MCF 10A (cell line): ENCODE results near the gene KLHL36. TPM values are rescaled to one million over a fixed set of nuclear protein-coding genes. Genes with fewer than 3 reads are reported as not detected.
A peak's percentile ranks its signal among the peaks of the same experiment; 100 is the strongest.
"Not testable (repeated sequence)": the region's sequence is repeated elsewhere in the genome, so short reads cannot be mapped to it uniquely, and the experiment has no call there.

Experiments
- BruUV-seq: library from RNA; stranded (reverse); fragments of 400-500 nt; replicated peaks from 2 replicates; lab custom pipeline; 2021; lab: Mats Ljungman, UMichigan
- CTCF ChIA-PET: fragments of 300-600 bp; sonication (Branson Sonifier 250); formaldehyde crosslinking; extraction: SDS; loops from one replicate; lab custom pipeline; 2021; ENCODE audit warnings: antibody characterized with exemption, inconsistent platforms; lab: Yijun Ruan, JAX
- POLR2A ChIA-PET: fragments of 300-600, 350-650 bp; sonication (Branson Sonifier 250); formaldehyde crosslinking; extraction: SDS; loops from one replicate; lab custom pipeline; 2020; ENCODE audit warnings: antibody characterized with exemption, inconsistent platforms; lab: Yijun Ruan, JAX
- DNase-seq: peaks from one replicate; pipeline ENCODE4 v3.0.0-alpha.2; 2018; ENCODE audit not compliant: unreplicated experiment
- H3K27ac Mint-ChIP-seq: one replicate; pipeline ENCODE4 v1.8.0; 2022; ENCODE audit warnings: mild to moderate bottlenecking, low read depth, mixed read lengths; ENCODE audit not compliant: unreplicated experiment
- H3K27me3 Mint-ChIP-seq: one replicate; pipeline ENCODE4 v1.8.0; 2022; ENCODE audit warnings: mixed read lengths; ENCODE audit not compliant: insufficient read depth, unreplicated experiment
- H3K36me3 Mint-ChIP-seq: one replicate; pipeline ENCODE4 v1.8.0; 2022; ENCODE audit warnings: mild to moderate bottlenecking, moderate library complexity, mixed read lengths; ENCODE audit not compliant: insufficient read depth, unreplicated experiment
- H3K4me1 Mint-ChIP-seq: one replicate; pipeline ENCODE4 v1.8.0; 2022; ENCODE audit warnings: mixed read lengths; ENCODE audit not compliant: insufficient read depth, unreplicated experiment
- H3K4me3 Mint-ChIP-seq: one replicate; pipeline ENCODE4 v1.8.0; 2022; ENCODE audit warnings: mild to moderate bottlenecking, moderate library complexity, mixed read lengths; ENCODE audit not compliant: unreplicated experiment
- H3K9me3 Mint-ChIP-seq: one replicate; pipeline ENCODE4 v1.8.0; 2022; ENCODE audit warnings: mixed read lengths; ENCODE audit not compliant: unreplicated experiment
- intact Hi-C: fragments of 100-400 bp; cut with micrococcal nuclease; formaldehyde crosslinking; loops from 2 replicates; pipeline ENCODE4 v1.14.1; 2022
- total RNA-seq: library from RNA; stranded (reverse); gene quantifications from 2 replicates; pipeline ENCODE4 v1.2.3, GENCODE V29; 2022
- TF ChIP-seq, protein P1 (sequence below): fragments of 200-600 bp; IDR thresholded peaks from one replicate; pipeline ENCODE4 v1.8.0; 2022; ENCODE audit warnings: antibody characterized with exemption, mild to moderate bottlenecking; ENCODE audit not compliant: unreplicated experiment

Gene KLHL36
- total RNA-seq, 1 experiment from 2014 or later, result 38.4 TPM

DNA sequence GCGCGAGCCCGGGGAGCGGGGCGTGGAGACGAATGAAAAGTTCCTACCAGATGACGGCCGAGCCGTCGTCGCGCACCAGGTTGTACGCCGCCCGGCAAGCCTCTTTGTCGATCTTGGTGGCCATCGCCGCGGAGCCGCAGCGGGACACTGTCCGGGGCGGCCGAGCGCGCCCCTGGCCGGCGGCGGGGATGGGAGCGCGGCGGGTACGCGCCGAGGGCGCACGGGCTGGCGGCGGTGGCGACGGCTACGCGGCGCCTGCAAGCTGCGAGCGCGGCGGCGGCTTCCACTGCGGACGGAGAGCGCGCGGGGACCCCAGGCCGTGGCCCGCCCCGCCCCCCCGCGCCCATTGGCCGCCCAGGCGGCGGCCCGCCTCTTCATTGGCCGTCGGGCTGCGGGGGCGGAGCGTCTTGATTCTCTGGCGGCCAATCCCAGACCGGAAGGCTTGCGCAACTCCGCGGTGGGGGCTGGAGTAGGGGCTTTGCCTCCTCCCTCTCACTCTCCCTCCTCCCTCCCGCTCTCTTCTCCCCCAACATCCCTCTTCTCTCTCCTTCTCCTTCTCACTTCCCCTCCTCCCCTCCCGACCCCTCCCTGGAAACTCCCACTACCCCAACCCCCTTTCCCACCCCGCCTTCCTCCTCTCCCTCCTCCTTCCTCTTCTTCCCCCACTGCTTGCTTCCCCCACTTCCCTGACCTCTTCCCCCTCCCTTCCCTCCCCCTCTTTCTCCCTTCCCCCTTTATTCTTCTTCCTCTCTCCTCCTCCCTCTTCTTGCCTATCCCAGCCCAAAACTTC lies 30.3 kb upstream of the KLHL36 start, which contains the start of gene COTL1:
Gene COTL1, minus strand, starts transcription at position 288 of the 790 bp plus-strand sequence. Its CDS starts 164 bp downstream, at position 124.
- TF ChIP-seq, protein P1, sequence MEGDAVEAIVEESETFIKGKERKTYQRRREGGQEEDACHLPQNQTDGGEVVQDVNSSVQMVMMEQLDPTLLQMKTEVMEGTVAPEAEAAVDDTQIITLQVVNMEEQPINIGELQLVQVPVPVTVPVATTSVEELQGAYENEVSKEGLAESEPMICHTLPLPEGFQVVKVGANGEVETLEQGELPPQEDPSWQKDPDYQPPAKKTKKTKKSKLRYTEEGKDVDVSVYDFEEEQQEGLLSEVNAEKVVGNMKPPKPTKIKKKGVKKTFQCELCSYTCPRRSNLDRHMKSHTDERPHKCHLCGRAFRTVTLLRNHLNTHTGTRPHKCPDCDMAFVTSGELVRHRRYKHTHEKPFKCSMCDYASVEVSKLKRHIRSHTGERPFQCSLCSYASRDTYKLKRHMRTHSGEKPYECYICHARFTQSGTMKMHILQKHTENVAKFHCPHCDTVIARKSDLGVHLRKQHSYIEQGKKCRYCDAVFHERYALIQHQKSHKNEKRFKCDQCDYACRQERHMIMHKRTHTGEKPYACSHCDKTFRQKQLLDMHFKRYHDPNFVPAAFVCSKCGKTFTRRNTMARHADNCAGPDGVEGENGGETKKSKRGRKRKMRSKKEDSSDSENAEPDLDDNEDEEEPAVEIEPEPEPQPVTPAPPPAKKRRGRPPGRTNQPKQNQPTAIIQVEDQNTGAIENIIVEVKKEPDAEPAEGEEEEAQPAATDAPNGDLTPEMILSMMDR, result no peak
- Mint-ChIP-seq H3K36me3 (peaks cover 9% of the 10 kb centered on the region), H3K27ac (peak within 1 kb of the TSS; percentile 63), H3K4me3 (peak within 1 kb of the TSS; percentile 90), H3K4me1 (peaks cover 25% of the 10 kb centered on the region), H3K9me3 (no peaks in the 10 kb centered on the region), H3K27me3 (no peaks in the 10 kb centered on the region)
- peak; percentile 98 for DNase-seq
- no TSS peak for BruUV-seq
- CTCF ChIA-PET, result interaction anchor here (2.1 kb wide), 1 partner anchor 108 kb away, joined by 6 read pairs; no protein-coding TSS in a partner anchor
- intact Hi-C loops, result no loop called here
- POLR2A ChIA-PET, result interaction anchor here (0.8 to 2.5 kb wide), 12 partner anchors 11 to 124 kb away, joined by 3 to 9 read pairs (median 4); no protein-coding TSS in a partner anchor

DNA sequence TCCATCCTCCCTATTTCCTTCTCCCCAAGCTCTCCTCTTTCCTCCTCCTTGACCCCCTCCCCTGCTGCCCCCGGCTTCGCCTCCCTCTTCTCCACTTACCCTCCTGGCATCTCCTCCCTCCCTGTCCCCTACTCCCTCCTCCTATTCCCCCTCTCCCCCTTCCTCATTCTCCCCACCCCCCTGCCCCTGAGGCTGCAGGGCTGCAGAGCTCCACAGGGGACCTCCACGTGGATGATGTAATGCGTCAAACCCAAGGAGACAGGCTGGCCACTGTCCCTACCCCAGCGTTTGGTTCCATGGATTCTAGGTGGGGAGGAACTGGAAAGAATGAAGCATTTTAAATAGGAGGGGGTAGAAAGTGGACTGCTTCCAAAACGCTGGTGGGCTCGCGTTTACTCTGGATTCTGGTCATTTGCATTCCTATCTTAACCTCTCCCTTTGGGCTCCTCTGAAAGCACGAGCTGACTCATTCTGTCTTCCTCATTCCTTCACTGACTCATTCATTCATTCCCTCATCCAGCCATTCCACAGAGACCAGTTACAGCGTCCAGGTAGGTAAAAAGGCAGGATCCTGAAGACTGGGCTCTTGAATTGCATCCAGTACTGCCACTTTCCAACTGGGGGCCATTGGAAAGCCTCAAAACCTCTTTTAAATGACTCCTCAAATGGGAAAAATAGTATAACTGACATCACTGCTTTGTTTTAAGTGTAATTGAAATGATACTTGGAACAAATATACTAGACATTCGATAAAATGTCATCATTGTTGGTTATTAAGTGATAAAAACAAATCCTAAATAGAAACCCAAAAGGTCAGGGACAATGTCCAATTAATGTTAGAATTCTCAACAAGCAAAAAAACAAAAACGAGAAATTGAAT lies 29.5 kb upstream of the KLHL36 start:
- DNase-seq, result peak; percentile 94
- TSS peak; percentile 76 for BruUV-seq
- Mint-ChIP-seq H3K27me3 (no peaks in the 10 kb centered on the region), H3K4me3 (peak overlapping the region; percentile 90), H3K36me3 (peaks cover 9% of the 10 kb centered on the region), H3K9me3 (no peaks in the 10 kb centered on the region), H3K4me1 (peaks cover 22% of the 10 kb centered on the region), H3K27ac (peak overlapping the region; percentile 63)
- intact Hi-C loops, result no loop called here
- POLR2A ChIA-PET, result interaction anchor here (0.6 to 2.5 kb wide), 14 partner anchors 11 to 217 kb away, joined by 3 to 9 read pairs (median 4); no protein-coding TSS in a partner anchor
- CTCF ChIA-PET, result interaction anchor here (2.1 kb wide), 1 partner anchor 108 kb away, joined by 6 read pairs; no protein-coding TSS in a partner anchor
- TF ChIP-seq, protein P1, result no peak

DNA sequence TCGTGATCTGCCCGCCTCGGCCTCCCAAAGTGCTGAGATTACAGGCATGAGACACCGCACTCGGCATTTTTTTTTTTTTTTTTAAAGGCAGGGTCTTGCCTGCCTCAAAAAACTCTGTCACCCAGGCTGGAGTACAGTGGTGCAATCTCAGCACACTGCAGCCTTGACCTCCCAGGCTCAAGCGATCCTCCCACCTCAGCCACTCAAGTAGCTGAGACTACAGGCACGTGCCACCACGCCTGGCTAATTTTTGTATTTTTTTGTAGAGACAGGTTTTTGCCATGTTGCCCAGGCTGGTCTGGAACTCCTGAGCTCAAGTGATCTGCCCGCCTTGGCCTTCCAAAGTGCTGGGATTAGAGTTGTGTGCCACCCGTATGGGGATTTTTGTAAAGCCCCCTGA lies 27.4 kb upstream of the KLHL36 start:
- DNase-seq, BruUV-seq, H3K36me3 Mint-ChIP-seq, H3K27ac Mint-ChIP-seq, H3K27me3 Mint-ChIP-seq, H3K4me3 Mint-ChIP-seq, H3K9me3 Mint-ChIP-seq: not testable (repeated sequence)
- intact Hi-C loops, result loop anchor here (5.0 kb wide), 2 partner anchors 331 to 344 kb away; no protein-coding TSS in a partner anchor
- POLR2A ChIA-PET, result interaction anchor here (1.2 to 2.7 kb wide), 2 partner anchors 22 to 105 kb away, joined by 4 to 12 read pairs; no protein-coding TSS in a partner anchor
- H3K4me1 Mint-ChIP-seq, result peaks cover 17% of the 10 kb centered on the region
- CTCF ChIA-PET, result interaction anchor here (0.5 to 5.2 kb wide), 18 partner anchors 8 to 598 kb away, joined by 3 to 56 read pairs (median 4); no protein-coding TSS in a partner anchor

DNA sequence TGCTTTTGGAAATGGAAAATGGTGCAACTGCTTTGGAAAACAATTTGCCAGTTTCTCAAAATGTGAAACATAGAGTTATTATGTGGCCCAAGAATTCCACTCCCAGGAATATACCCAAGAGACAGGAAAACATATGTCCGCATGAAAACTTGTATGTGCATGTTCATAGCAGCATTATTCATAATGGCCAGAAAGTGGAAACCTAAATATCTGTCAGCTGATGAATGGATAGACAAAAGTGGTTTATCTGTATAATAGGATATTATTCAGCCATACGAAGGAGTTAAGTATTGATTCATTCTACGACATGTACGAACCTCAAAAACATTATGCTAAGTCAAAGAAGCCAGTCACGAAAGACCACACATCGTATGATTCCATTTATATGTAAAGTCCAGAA lies 22.8 kb upstream of the KLHL36 start:
- no peak overlapping the region for H3K4me3 Mint-ChIP-seq
- no peaks in the 10 kb centered on the region for H3K9me3 Mint-ChIP-seq
- no peaks in the 10 kb centered on the region for H3K4me1 Mint-ChIP-seq
- no peak overlapping the region for H3K27ac Mint-ChIP-seq
- CTCF ChIA-PET, result interaction anchor here (0.6 to 5.2 kb wide), 3 partner anchors 113 to 156 kb away, joined by 4 to 56 read pairs (median 6); no protein-coding TSS in a partner anchor
- no TSS peak for BruUV-seq
- no peak for DNase-seq
- TF ChIP-seq, protein P1, result no peak
- no peaks in the 10 kb centered on the region for H3K27me3 Mint-ChIP-seq
- intact Hi-C loops, result no loop called here
- no peaks in the 10 kb centered on the region for H3K36me3 Mint-ChIP-seq
- POLR2A ChIA-PET, result no interaction called here
